Astrocyte of the cerebellum (primary cell): ENCODE results near the gene FCF1.

ENCODE experiments used
- DNase-seq: peaks from one replicate; pipeline ENCODE4 v3.0.0-alpha.2; 2011; ENCODE audit warnings: low read depth
- H3K4me3 ChIP-seq: 2 replicates; pipeline ENCODE4 v1.5.1; 2011; ENCODE audit warnings: mild to moderate bottlenecking, low read depth, low read length, moderate library complexity
- CTCF ChIP-seq: IDR thresholded peaks from 2 replicates; pipeline ENCODE4 v1.5.1; 2012; ENCODE audit warnings: low read length, low read depth, moderate library complexity, mild to moderate bottlenecking; ENCODE audit errors: missing control alignments
- in situ Hi-C: cut with HindIII; loops from 2 replicates; pipeline ENCODE4 v1.10.0; 2017; ENCODE audit warnings: low sequenced_read_pairs

The FCF1 gene

GRCh38 chr14:74712499-74713394 is at the start of gene FCF1, which contains the start of gene AREL1:
Gene FCF1 (plus strand): TSS chr14:74713144. CDS start chr14:74713198, 54 bp downstream.
Gene AREL1 (minus strand): TSS chr14:74713080. CDS start chr14:74685615, 27,465 bp downstream.
- in situ Hi-C loops = no loop called here
- TF ChIP-seq CTCF = no peak
- peak; percentile 81 for DNase-seq
- peak within 1 kb of the TSS; percentile 97 for H3K4me3 ChIP-seq

- in situ Hi-C loops = loop anchor here (5.0 kb wide), 1 partner anchor 42 kb away; no protein-coding TSS in a partner anchor
- no peak for DNase-seq
- no peak for TF ChIP-seq CTCF
- no peak overlapping the region for H3K4me3 ChIP-seq
These were observed 49.1 kb upstream of the FCF1 start for GRCh38 chr14:74663884-74664283.

DNA sequence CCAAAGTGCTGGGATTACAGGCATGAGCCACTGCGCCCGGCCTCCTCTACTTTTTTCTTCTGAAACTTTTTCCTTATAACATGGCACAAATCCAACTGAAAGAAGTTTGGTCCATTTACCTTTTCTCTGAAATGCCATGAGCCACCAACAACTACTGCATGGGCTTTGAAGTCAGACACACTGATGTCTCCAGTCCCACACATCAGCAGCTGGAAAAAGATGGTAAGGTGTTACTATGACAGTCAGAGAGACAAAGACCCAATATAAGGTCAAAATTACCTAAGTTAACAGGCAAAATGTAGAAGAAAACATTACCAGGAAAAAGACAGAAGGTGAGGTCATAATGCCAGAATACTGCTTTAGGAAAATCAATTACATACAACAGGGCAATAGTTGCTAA is 48.2 kb upstream of the FCF1 start:
- in situ Hi-C loops = loop anchor here (5.0 kb wide), 1 partner anchor 42 kb away; no protein-coding TSS in a partner anchor
- no peak for DNase-seq
- TF ChIP-seq CTCF = no peak
- no peak overlapping the region for H3K4me3 ChIP-seq

DNA sequence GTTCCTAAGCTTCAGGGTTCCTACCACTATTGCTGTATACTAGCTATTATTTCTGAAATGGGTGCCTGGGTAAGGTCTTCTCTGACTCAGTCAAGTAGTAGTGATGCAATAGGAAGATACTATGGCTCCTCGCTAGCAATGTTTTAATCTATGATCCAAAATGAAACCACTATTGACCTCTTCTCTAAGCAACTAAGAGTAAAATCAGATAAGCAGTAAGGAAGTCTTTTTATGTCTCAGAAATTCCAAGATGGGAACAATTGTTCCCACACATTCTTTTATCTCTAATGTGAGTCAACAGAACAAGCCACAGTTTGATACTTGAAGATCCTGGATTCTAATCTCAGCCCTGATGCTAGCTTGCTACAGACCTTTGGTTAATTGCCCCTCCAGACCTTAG is 45.2 kb upstream of the FCF1 start:
- in situ Hi-C loops = no loop called here
- no peak overlapping the region for H3K4me3 ChIP-seq
- TF ChIP-seq CTCF = no peak
- DNase-seq = no peak

DNA sequence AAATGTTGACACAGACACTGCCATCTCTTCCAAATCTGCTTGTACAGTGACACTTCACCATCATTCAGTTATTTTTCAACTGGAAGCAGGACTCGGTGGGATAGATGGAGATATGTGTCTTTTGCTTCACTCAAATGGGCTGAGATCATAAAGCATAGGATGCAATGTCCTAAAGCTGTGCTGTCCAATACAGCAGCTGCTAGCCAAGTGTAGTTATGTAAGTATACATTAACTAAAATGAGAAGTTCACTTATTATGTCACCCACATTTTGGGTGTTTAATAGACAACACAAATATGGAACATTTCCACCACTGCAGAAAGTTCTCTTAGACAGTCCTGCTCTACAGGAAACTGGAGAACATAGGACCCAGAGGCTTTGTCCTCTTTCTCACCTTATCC is 43.7 kb upstream of the FCF1 start:
- no peak for TF ChIP-seq CTCF
- DNase-seq = no peak
- H3K4me3 ChIP-seq = no peak overlapping the region
- in situ Hi-C loops = no loop called here

- in situ Hi-C loops = no loop called here
- H3K4me3 ChIP-seq = no peak overlapping the region
- TF ChIP-seq CTCF = no peak
- no peak for DNase-seq
These were observed 43.1 kb upstream of the FCF1 start for GRCh38 chr14:74669846-74670245.
